HG03097 (cell line): ENCODE measurements around the gene CIAO3.

ENCODE experiments used
- ATAC-seq: cut with Tn5 transposase; IDR thresholded peaks from one replicate; pipeline ENCODE4 v1.9.1; 2021; ENCODE audit not compliant: unreplicated experiment, low FRiP score

Gene CIAO3

DNA sequence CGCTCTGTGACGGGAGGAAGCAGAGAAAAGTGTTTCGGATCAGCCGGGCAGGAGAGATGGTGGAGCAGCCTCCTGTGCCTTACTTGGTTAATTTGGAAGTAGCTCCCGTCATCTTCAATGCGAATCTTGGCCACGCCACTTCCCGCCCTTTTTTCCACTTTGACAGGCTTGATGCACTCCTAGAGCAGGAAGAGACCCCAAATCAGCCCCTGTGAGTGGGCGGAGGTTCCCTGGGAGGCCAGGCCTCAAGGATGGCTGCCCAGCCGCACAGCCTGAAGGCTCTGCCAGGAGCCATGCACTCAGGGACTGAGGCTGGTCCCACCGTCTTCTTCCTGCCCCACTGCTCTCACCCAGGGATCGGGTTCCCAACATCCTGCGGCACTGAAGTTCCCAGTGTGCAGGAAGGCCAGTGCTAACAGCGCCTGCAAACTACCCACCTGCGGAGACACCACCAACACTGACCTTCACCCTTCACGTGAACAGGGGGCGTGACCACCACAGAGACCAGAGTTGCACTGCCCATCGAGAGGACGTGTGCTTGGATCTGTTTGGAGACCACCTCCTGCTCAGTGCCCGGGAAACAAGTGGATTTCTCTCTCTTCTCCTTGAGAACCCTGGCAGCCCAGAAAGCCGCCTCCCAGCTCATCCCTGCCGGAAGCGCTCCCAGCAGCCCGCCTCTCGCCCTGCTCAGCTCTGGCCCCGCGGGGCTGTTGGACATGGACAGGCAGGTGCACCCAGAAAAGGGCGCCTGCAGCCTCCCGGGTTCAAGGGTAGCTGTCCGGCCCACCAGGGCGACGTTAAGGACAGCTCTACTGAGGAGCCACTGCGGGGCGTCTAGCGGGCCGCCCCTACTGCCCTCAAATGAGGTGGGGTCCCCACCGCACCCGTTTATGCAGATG lies 988 bp downstream of the CIAO3 start:
- no peak for ATAC-seq

GRCh38 chr16:736936-737481 lies 3.8 kb downstream of the CIAO3 start:
- ATAC-seq, result no peak

- no peak for ATAC-seq
These were observed 4.8 kb downstream of the CIAO3 start for GRCh38 chr16:735982-736453.

DNA sequence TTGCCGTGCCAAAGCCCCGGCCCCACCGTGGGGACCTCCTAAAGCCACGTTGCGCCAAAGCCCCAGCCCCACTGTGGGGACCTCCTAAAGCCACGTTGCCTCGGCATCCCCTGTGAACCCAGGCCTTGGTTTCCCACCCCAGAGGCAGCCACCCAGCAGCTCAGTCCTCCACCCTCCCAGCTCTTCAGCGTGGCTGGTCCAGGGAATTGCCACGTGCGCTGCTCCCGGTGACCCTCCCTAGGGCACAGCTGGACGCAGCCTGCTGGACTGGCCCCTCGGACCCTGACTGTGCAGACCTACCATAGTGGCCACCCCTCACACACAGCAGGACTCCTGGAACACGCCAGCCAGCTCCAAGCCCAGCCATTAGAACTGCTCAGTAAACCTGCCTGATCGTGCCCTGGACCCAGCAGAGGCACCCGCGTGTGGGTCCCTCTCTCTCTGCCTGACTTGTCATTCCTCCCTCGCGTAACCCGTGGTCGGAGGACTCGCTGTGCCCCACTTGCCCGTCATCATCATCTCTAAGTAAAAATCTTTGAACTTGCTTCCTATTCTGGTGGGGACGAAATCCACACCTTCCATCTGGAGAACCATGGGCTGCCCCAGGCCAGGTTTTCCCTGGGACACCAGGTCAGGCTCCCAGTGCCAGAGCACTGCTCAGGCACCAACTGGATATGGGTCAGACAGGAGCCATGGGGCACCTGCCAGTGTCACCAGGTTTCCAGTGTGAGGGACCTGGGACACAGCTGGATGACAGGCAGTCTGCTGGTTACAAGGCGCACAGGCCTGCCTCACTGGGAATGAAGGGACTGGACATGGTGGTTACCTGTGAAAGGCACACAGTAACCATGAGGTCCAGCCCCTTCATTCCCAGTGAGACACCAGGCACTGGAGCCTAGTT lies 5.6 kb downstream of the CIAO3 start:
- ATAC-seq, result no peak

DNA sequence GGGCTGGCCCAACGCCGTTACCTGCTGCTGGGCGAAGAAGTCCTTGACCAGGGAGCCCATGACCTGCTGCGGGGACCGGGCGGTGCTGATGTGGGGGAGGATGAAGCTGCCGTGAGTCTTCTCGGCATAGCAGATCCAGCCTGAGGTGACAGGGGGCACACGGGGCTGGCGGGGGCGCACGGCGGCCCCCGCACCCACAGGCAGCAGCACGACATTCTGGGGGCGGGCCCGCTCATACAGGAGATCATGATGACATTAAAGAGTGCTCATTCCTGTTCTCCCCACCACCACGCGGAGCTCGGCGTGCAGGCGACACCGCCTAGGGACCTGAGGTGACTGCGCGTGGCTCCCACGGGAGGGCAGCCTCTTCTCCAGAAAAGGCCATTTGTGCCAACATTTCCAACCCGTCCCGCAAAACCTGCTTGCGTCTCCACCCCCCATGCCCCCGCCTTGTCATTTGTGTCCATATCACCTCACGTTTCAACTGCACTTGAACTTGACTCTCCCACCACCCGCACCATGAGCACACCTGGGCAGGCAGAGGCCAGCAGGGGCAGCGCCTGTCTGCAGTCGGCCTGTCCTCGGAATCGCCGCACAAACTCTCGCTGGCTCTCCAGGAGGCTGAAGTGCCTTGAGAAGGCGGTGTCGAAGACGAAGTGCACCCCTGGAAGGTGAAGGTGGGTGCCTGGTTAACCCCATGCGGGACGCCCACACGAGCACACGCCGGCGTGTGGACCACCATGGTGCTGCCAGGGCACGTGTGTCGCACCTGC lies 6.4 kb downstream of the CIAO3 start:
- no peak for ATAC-seq

DNA sequence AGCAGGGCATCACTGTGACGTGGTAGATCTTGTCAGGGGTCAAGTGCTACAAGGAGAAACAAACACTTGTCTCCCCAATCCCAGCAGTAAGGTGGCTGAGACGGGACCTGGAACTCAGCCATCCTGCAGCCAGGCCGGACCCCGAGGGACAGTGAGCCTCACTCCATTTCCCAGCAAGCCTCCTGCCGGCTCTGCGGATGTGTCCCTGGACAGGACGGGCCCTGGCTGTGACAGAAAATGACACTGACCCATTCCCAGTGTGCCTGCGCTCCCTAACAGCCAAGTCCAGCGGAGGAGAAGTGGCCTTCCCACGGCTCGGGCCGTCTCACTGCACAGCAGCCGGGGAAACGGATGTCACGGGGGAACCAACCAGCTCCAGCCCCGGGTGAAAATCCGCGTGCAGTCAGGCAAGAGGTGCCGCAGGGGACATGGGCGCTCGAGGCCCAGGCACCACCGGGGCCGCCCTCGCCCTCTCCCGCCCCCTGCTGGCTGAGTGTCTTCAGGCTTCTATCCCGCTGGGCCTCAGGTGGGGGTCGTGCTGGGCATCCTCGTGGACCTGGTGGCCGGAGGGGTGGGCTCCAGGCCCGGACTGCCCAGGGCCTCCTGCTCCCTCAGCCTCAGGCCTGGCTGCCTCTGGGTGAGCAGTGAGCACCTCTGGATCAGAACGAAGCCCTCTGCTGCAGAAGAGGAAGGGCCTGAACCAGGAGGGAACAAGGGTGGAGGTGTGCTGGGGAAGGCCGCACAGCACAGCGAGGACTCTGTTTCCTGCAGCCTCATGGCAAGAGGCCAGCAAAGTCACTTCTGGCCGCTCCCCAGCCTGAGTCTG lies 7.2 kb downstream of the CIAO3 start:
- no peak for ATAC-seq

GRCh38 chr16:732936-733335 lies 7.9 kb downstream of the CIAO3 start:
- no peak for ATAC-seq

GRCh38 chr16:732332-732731 lies 8.5 kb downstream of the CIAO3 start:
- ATAC-seq, result no peak

- ATAC-seq, result no peak
These were observed 9.9 kb downstream of the CIAO3 start for GRCh38 chr16:730666-731509.

DNA sequence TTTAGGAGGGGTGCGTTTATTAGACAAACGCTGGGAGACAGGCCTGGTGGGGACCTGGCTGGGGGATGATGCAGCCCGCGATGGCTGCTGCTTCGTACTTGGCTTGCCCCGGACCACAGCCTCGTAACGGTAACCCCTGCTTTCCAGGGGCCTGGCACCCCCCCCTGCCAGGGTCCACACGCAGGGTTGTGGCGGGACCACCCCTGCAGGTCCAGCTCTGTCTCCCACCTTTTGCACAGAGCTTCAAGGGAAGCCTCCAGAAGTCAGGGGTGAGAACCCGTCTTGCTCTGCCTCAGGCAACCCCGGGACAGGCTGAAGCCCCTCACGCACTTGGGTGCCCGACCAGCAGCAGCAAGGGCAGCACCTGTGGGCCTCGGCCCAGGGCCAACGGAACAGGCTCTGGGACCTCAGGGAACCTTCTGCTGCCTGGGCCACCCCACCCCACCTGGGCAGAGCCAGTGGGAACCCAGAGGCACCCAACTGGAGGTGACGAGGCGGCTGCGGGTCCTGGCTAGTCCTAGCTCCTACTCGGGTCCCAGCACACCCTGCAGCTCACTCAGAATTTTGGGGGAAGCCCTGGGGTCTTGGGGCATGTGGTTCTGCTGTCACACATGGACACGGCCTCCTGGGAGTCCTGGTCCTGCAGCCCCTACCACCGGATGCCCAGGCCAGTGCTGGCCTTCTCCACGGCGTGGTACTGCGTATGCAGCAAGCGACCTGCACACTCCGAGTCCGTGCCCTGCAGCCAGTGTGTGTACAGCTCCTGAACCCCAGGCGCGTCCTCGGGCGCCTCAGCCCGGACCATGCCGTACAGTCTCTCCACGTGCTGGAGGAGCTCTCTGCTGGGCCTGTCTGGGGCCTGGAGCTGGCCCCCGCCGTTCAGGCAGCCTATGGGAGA lies 10.8 kb downstream of the CIAO3 start:
- no peak for ATAC-seq

- ATAC-seq, result no peak
These were observed 11.7 kb downstream of the CIAO3 start for GRCh38 chr16:728890-729744.

GRCh38 chr16:728131-728889 lies 12.5 kb downstream of the CIAO3 start:
- ATAC-seq, result peak; percentile 25

GRCh38 chr16:727291-727977 lies 13.4 kb downstream of the CIAO3 start:
- no peak for ATAC-seq

DNA sequence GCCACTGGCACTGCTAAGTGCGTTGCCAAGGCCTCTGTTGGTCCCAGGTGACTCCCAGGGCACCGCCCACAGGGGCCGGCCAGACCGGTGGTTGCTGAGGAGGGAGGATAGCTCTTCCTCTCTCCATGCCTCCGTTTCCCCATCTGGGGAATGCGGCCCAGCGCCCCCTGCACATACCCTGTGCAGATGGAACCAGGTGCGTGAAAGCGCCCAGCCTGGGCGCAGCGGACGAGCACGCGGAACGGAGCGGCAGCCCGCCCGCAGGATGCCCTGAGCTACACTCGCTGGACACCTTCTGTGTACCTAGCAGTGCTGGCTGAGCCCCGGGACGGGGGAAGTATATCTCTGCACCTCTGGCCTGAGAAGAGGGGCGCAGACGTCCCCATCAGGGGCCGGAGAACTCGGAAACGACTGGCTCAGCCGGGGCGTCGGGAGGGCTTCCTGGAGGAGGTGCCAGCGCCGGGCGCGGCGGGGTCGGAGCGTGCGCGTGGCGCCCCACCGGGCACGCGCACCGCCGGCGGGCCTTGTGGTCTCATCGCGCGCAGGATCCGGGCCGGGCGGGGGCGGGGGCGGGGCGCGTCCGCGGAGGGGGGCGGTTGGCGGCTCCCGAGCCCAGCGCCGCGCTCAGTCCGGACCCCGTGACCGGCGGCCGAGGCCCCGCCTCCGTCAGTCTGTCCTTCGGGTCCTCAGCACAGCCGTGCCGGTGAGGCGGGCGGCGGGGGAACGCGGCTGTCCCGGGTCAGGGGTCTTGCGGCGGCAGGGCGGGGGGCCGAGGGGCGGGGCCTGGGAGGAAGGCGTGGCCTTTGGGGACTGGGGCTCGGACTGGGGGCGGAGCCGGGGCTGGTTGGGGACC lies 14.1 kb downstream of the CIAO3 start, which contains the start of the genes CCDC78 and HAGHL:
CCDC78 (minus strand) TSS at position 6 of the 853 bp plus-strand sequence. CDS start 76 bp downstream, outside the sequence.
HAGHL (plus strand) TSS at position 669 of the 853 bp plus-strand sequence. CDS start 404 bp downstream, outside the sequence.
- no peak for ATAC-seq

DNA sequence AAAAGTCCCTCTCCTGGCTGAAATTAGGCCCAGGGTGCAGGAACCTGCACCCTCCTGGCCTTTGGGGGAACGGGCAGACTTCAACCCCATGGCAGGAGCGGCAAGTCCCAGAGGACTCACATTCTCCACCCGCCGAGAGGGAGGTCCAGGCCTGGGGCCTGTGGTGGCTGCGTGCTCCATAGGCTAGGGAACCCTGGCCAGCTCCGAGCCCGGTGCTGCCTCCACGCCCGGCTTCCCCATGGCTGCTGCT lies 14.7 kb downstream of the CIAO3 start:
- ATAC-seq, result no peak
